ENCODE measurements around the gene SH2D7.

- TF ChIP-seq CTCF (IDR thresholded peaks at IDR 0.05) (no peak), EZH2phosphoT487 (IDR thresholded peaks at IDR 0.05) (no peak)
Observed at GRCh38 chr15:78059110-78059839, 33.1 kb upstream of the SH2D7 start.

Measured in neural progenitor cell (in vitro differentiated cells).